Activated naive CD8-positive, alpha-beta T cell treated with anti-CD3 and anti-CD28 coated beads, Interleukin-2, amount 10 ng/mL, durations not matched to agents 7 days and 5 days (primary cell): ENCODE data around the gene TLR9. TPM values are rescaled to one million over a fixed set of nuclear protein-coding genes. Genes with fewer than 3 reads are reported as not detected.

ENCODE experiments used
- ATAC-seq: fragments of 150-1000 bp; cut with Tn5 transposase; one replicate; pipeline ENCODE4 v1.10.0; 2021; ENCODE audit warnings: low read depth, moderate library complexity
- POLR2A ChIA-PET: fragments of 350-600 bp; sonication (Branson Sonifier 250); formaldehyde crosslinking; loops from one replicate; lab custom pipeline; 2021; ENCODE audit warnings: antibody characterized with exemption; lab: Charles Lee
- DNase-seq: peaks from one replicate; pipeline ENCODE4 v3.0.0; 2021
- H3K27ac Mint-ChIP-seq: one replicate; pipeline ENCODE4 v1.8.0; 2022; ENCODE audit warnings: mild to moderate bottlenecking, mixed read lengths
- H3K27me3 Mint-ChIP-seq: one replicate; pipeline ENCODE4 v1.8.0; 2022; ENCODE audit warnings: mild to moderate bottlenecking, moderate library complexity, mixed read lengths
- H3K36me3 Mint-ChIP-seq: one replicate; pipeline ENCODE4 v1.8.0; 2021; ENCODE audit warnings: mild to moderate bottlenecking, mixed read lengths
- H3K4me1 Mint-ChIP-seq: one replicate; pipeline ENCODE4 v1.8.0; 2021; ENCODE audit warnings: mixed read lengths
- H3K4me3 Mint-ChIP-seq: one replicate; pipeline ENCODE4 v1.8.0; 2022; ENCODE audit warnings: mild to moderate bottlenecking, moderate library complexity, mixed read lengths
- H3K9me3 Mint-ChIP-seq: one replicate; pipeline ENCODE4 v1.8.0; 2021; ENCODE audit warnings: mixed read lengths
- total RNA-seq, 2 experiments: library from RNA; stranded (reverse); gene quantifications; one replicate each; pipeline ENCODE4 v1.2.3, GENCODE V29; 2021

The TLR9 gene
- total RNA-seq, 2 experiments from 2014 or later, result 1.6 to 2.0 TPM

- no peak for DNase-seq
- H3K27ac Mint-ChIP-seq, result peak overlapping the region; percentile 94
- H3K27me3 Mint-ChIP-seq, result no peaks in the 10 kb centered on the region
- H3K4me3 Mint-ChIP-seq, result peak overlapping the region; percentile 91
- POLR2A ChIA-PET, result interaction anchor here (1.1 to 30.7 kb wide), 6 partner anchors 8 to 574 kb away, joined by 3 to 1053 read pairs (median 19); partner anchors contain the start of genes GLYCTK and WDR82
- peaks cover 59% of the 10 kb centered on the region for H3K4me1 Mint-ChIP-seq
- H3K9me3 Mint-ChIP-seq, result no peaks in the 10 kb centered on the region
- H3K36me3 Mint-ChIP-seq, result peaks cover 29% of the 10 kb centered on the region
- peak; percentile 8 for ATAC-seq
These were observed 20.8 kb upstream of the TLR9 start for GRCh38 chr3:52246264-52246620.

DNA sequence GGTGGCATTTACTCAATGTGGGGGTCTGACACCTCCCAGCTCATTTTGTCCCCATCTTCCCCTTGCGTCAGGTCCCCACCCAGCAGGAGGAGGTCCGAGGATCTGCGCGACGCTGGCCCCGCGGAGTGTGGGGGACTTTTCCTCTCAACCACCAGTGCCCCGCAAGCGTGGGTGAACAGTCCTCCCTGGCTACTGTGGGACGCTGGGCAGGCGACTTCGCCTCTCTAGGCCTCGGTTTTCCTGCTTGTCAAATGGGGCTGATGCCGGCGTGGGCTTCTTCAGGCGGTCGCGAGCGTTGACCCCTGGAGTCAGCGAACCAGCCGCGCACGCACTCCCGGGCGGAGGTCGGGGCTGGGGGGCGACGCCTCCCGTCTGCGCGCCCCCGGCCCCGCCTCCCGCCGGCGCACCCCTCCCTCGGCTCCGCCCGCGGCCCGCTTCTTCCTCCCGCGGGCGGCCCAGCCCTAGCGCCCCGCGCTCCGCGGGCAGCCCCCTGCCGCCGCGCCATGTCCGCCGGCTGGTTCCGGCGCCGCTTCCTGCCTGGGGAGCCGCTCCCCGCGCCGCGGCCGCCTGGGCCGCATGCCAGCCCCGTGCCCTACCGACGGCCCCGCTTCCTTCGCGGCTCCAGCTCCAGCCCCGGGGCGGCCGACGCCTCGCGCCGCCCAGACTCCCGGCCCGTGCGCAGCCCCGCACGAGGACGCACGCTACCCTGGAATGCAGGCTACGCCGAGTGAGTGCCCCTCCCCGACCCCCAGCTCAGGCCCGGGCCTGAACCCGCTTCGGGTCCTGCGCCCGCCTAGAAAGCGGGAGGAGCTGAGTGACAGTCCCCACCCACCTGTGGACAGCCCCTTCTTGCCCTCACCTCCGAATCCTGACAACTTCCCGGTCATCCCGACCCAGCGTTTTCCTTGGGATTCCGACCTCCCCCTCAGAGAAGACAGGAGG, 20.1 kb upstream of the TLR9 start, which contains the start of gene PPM1M:
Gene PPM1M, plus strand, starts transcription at position 438 of the 942 bp plus-strand sequence. Its CDS starts 66 bp downstream, at position 504.
- POLR2A ChIA-PET, result interaction anchor here (1.1 to 30.7 kb wide), 6 partner anchors 9 to 573 kb away, joined by 3 to 1053 read pairs (median 19); partner anchors contain the start of genes GLYCTK and WDR82
- Mint-ChIP-seq H3K9me3 (no peaks in the 10 kb centered on the region), H3K4me1 (peaks cover 63% of the 10 kb centered on the region), H3K27me3 (no peaks in the 10 kb centered on the region), H3K4me3 (peak within 1 kb of the TSS; percentile 91), H3K36me3 (peaks cover 30% of the 10 kb centered on the region), H3K27ac (peak within 1 kb of the TSS; percentile 94)
- DNase-seq (peak; percentile 81), ATAC-seq (peak; percentile 57)

DNA sequence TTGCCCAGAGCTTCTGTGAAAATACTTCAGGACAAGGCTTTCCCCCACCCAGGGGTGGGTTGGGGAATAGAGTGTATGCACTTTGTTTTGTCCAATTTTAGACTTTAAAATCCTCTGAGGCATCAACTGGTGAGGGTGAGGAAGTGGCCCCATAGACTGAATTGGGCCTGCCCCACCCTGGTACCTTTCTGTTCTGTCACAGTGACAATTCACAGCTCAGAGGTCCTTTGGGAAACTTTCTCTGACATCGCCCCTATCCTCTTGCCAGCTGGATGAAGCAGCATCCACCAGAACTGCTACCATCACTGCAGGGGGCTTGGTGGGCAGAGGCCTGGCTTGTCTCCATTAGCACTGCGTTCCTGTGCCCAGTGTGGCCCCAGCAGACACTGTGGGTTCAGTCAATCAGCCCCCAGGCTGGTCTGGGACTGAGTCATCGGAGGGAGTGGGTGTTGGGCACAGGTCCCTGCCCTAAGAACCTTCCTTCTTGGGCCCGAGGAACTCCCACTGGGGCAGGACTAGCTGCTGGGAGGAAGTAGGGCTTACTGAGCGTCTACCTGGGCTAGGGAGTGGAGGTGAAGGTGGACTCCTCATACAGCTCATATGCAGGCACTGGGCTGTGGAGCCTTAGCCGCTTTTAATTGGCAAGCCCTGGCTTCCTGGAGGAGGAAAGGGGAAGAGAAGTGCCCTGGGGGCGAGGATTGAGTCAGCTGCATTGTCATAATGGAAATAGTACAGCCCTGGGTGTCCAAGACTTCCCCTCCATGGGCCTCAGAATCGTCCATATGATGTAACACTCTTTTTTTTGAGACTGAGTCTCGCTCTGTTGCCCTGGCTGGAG, 18.6 kb upstream of the TLR9 start:
- Mint-ChIP-seq H3K36me3 (peaks cover 25% of the 10 kb centered on the region), H3K4me3 (peak overlapping the region; percentile 85), H3K9me3 (no peaks in the 10 kb centered on the region), H3K4me1 (peaks cover 61% of the 10 kb centered on the region), H3K27ac (peak overlapping the region; percentile 91), H3K27me3 (no peaks in the 10 kb centered on the region)
- DNase-seq (no peak), ATAC-seq (no peak)
- POLR2A ChIA-PET, result interaction anchor here (3.1 to 30.7 kb wide), 3 partner anchors 8 to 34 kb away, joined by 18 to 1053 read pairs (median 50); partner anchors contain the start of genes GLYCTK and WDR82

- no peak for ATAC-seq
- peak overlapping the region; percentile 79 for H3K27ac Mint-ChIP-seq
- no peaks in the 10 kb centered on the region for H3K27me3 Mint-ChIP-seq
- H3K4me1 Mint-ChIP-seq, result peaks cover 52% of the 10 kb centered on the region
- POLR2A ChIA-PET, result interaction anchor here (6.5 to 30.7 kb wide), 2 partner anchors 10 to 36 kb away, joined by 158 to 1053 read pairs; partner anchors contain the start of genes GLYCTK and WDR82
- peaks cover 12% of the 10 kb centered on the region for H3K36me3 Mint-ChIP-seq
- peak overlapping the region; percentile 43 for H3K4me3 Mint-ChIP-seq
- DNase-seq, result no peak
- no peaks in the 10 kb centered on the region for H3K9me3 Mint-ChIP-seq
These were observed 16.6 kb upstream of the TLR9 start for GRCh38 chr3:52242039-52242438.

DNA sequence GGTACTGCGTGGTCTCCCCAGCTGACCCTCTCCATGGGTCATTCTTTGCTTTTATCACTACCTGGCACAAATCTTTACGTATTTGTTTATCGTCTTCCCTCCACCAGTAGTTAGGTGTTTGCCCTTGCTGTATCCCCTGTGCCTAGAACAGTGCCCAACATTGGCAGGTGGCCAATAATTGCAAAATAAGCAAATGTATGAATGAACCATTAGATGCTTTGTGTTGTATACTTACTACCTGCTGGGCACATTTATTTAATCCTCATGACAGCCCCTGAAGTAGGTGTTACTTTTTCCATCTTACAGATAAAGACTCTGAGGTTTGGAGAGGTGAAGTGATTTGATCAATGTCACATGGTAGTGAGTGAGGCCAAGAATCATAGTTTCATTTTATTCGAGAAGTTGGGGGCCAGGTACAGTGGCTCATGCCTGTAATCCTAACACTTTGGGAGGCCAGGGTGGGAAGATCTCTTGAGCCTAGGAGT, 15.5 kb upstream of the TLR9 start:
- Mint-ChIP-seq H3K27ac (peak overlapping the region; percentile 96), H3K27me3 (no peaks in the 10 kb centered on the region), H3K4me3 (peak overlapping the region; percentile 99), H3K9me3 (no peaks in the 10 kb centered on the region), H3K36me3 (peaks cover 14% of the 10 kb centered on the region), H3K4me1 (peaks cover 53% of the 10 kb centered on the region)
- DNase-seq, result peak; percentile 22
- POLR2A ChIA-PET, result interaction anchor here (1.0 to 30.7 kb wide), 8 partner anchors 9 to 245 kb away, joined by 3 to 1053 read pairs (median 6); partner anchors contain the start of genes GLYCTK, RPL29, TLR9 and WDR82
- no peak for ATAC-seq

DNA sequence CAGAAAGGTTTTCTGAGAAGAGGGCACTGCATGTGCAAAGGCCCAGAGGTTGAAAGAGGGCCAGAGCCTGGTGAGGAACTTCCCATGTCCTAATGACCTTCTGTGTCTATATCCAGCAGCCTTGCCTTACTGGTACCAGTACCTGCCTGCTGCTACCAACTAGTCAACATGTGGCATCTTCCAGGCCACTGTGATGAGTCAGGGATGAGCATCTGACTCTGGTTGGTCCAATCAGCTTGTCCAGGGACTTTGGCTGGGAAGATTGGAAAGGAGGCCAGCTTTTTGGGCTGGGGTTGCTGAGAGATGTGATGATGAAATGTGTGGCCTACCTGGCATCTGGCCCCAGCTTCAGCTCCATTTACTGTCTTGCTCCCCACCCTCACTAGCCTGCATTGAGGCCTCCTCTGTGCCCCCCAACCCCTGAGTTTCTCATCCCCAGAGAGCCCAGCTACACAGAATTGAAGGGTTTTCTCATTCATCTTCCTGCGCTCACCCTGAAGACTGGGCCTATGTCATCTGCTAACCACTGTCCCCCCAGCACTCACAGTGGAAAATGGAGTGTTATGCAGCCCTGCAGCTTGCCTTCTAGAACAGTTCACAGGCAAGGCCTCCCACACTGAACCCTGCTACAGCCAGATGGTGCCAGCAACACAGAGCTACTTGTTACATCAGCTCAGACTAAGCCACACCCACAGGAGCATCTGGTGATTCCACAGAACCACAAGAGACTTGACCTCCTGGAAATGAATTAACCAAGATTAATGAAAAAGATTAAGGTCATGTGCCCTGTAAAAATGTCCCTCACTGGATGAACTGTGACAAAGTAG, 14.8 kb upstream of the TLR9 start:
- DNase-seq (peak; percentile 59), ATAC-seq (peak; percentile 48)
- peaks cover 57% of the 10 kb centered on the region for H3K4me1 Mint-ChIP-seq
- peaks cover 19% of the 10 kb centered on the region for H3K36me3 Mint-ChIP-seq
- POLR2A ChIA-PET, result interaction anchor here (0.6 to 30.7 kb wide), 10 partner anchors 9 to 268 kb away, joined by 3 to 1053 read pairs (median 6); partner anchors contain the start of genes GLYCTK, RPL29, TLR9 and WDR82
- no peaks in the 10 kb centered on the region for H3K9me3 Mint-ChIP-seq
- H3K4me3 Mint-ChIP-seq, result peak overlapping the region; percentile 99
- peak overlapping the region; percentile 96 for H3K27ac Mint-ChIP-seq
- H3K27me3 Mint-ChIP-seq, result no peaks in the 10 kb centered on the region

DNA sequence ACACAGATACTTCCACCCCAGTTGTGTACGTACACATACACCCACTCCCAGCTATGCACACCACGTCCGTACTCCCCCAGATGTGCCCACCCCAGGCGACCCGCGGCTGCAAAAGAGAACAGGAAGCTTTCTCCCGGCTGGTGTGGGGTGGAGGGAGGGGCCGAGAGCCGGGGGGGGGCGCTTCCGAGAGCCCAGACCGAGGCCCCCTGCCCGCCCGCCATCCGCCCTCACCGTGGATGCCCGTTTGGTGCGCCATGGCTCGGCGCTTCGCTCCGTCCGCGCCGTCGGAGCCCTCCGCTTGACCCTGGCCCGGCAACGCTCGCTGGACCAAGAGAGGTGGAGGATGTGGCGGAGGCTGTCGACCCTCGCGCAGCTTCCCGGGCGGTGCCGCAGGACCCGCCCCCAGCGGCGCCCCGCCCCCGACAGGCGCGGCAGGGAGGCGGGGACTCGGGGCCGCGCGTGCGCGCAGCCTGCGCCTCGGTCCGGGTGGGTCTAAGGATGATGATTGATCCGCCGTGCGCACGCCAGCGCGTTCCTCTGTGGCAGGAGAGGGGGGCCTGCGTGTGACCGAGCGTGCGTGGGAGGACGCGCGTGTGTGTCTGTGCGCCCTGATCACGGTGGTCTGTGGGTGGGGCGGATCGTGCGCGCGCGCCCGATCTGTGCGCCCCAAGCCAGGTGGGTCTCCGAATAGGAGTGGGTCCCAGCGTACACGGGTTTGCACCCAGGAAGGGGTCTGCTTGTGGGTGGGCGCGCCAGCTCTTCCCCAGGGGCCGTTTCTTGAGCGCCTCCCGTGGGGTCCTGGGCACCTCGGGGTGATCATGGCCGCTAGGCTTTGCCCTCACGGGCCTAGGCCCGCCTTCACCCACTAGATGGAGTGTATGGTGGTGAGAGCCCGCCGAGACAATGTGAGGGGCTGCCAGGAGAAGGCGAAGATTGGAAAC, 13.6 kb upstream of the TLR9 start, which contains the start of gene TWF2:
Gene TWF2, minus strand, starts transcription at position 398 of the 941 bp plus-strand sequence. Its CDS starts 142 bp downstream, at position 256.
- H3K4me3 Mint-ChIP-seq, result peak within 1 kb of the TSS; percentile 99
- peaks cover 57% of the 10 kb centered on the region for H3K4me1 Mint-ChIP-seq
- ATAC-seq (peak; percentile 72), DNase-seq (peak; percentile 98)
- POLR2A ChIA-PET, result interaction anchor here (0.6 to 30.7 kb wide), 7 partner anchors 13 to 128 kb away, joined by 3 to 1053 read pairs (median 4); partner anchors contain the start of genes GLYCTK, TLR9 and WDR82
- peaks cover 19% of the 10 kb centered on the region for H3K36me3 Mint-ChIP-seq
- H3K9me3 Mint-ChIP-seq, result no peaks in the 10 kb centered on the region
- peak within 1 kb of the TSS; percentile 96 for H3K27ac Mint-ChIP-seq
- H3K27me3 Mint-ChIP-seq, result no peaks in the 10 kb centered on the region

- H3K36me3 Mint-ChIP-seq, result peaks cover 22% of the 10 kb centered on the region
- ATAC-seq (no peak), DNase-seq (no peak)
- H3K27me3 Mint-ChIP-seq, result no peaks in the 10 kb centered on the region
- H3K9me3 Mint-ChIP-seq, result no peaks in the 10 kb centered on the region
- H3K4me3 Mint-ChIP-seq, result peak overlapping the region; percentile 99
- POLR2A ChIA-PET, result interaction anchor here (0.6 to 30.7 kb wide), 7 partner anchors 14 to 242 kb away, joined by 3 to 1053 read pairs (median 4); partner anchors contain the start of genes GLYCTK, RPL29, TLR9 and WDR82
- peaks cover 55% of the 10 kb centered on the region for H3K4me1 Mint-ChIP-seq
- peak overlapping the region; percentile 92 for H3K27ac Mint-ChIP-seq
These were observed 12.8 kb upstream of the TLR9 start for GRCh38 chr3:52238193-52238760.

DNA sequence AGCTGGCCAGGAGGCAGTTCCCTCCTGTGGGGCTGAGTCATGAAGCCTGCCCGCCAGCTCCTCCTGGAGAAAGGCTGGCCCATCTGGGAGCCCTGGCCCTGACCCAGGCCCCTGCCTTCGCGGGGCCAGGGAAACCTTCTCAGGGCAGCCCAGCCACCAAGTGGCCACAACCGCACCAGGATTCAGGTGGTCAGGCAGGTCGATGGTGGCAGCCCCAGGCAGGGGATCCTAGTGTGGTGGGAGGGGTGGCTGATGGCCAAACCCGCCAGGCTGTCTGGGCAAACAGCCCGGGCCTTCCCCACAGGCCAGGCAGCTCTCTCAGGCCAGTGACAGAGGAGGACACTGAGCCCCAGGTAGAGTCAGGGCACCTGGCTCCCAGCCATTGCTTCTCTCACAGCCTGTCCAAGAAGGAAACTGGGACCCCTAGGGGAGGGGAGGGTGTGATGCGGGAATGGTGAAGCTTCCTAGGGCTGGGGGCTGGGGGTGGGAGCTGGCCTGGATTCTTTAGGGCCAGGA, 12.3 kb upstream of the TLR9 start:
- Mint-ChIP-seq H3K4me3 (peak overlapping the region; percentile 99), H3K36me3 (peaks cover 22% of the 10 kb centered on the region), H3K27ac (peak overlapping the region; percentile 92), H3K4me1 (peaks cover 54% of the 10 kb centered on the region), H3K27me3 (no peaks in the 10 kb centered on the region), H3K9me3 (no peaks in the 10 kb centered on the region)
- POLR2A ChIA-PET, result interaction anchor here (0.9 to 30.7 kb wide), 5 partner anchors 8 to 242 kb away, joined by 3 to 1053 read pairs (median 128); partner anchors contain the start of genes GLYCTK, PPM1M, RPL29 and TLR9
- peak; percentile 31 for DNase-seq
- ATAC-seq, result no peak

DNA sequence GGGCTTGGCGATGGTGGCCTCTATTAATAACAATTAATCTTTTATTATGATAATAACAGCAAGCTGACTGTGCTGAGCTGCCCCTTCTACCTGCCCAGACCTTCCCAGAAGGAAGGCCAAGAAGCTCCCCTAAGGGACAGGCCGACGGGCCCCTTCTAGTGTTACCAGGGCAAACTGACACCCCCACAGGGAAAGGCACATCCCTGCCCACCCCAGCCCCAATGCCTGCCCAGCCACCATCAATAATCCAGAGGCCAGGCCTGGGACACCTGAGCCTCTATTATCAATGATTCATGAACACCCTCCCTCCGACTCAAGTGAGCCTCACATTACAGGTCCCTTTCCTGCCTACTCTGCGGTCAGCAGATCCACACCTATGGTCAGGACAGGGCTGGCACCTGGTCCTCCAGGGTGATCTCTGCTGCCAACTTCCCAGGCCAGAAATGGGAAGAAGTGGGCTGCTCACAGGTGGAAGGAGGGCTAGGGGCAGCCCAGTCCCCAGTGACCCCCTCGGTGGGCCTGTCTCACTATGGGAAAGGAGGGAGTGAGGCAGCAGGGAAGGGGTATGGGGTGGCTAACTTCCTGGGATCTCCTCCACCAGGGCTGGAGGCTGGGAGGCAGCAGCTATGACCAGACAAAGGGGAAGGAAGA, 11.7 kb upstream of the TLR9 start:
- Mint-ChIP-seq H3K36me3 (peaks cover 21% of the 10 kb centered on the region), H3K4me1 (peaks cover 55% of the 10 kb centered on the region), H3K9me3 (no peaks in the 10 kb centered on the region), H3K4me3 (peak overlapping the region; percentile 99), H3K27me3 (no peaks in the 10 kb centered on the region), H3K27ac (peak overlapping the region; percentile 76)
- ATAC-seq, result no peak
- POLR2A ChIA-PET, result interaction anchor here (3.6 to 30.7 kb wide), 4 partner anchors 8 to 41 kb away, joined by 18 to 1053 read pairs (median 143); partner anchors contain the start of genes GLYCTK, PPM1M, TLR9 and WDR82
- DNase-seq, result peak; percentile 24
